GM18519 (cell line): Measurements from ENCODE around the gene PDE11A.
A peak's percentile ranks its signal among the peaks of the same experiment; 100 is the strongest.

Experiments
- ATAC-seq: cut with Tn5 transposase; IDR thresholded peaks from one replicate; pipeline ENCODE4 v1.9.1; 2021; ENCODE audit warnings: mild to moderate bottlenecking, moderate library complexity; ENCODE audit not compliant: unreplicated experiment, low FRiP score

Gene PDE11A

GRCh38 chr2:177930916-177931315 lies 141.7 kb downstream of the PDE11A start:
- ATAC-seq = no peak

- no peak for ATAC-seq
Measured at GRCh38 chr2:177929662-177930522, 142.7 kb downstream of the PDE11A start.

DNA sequence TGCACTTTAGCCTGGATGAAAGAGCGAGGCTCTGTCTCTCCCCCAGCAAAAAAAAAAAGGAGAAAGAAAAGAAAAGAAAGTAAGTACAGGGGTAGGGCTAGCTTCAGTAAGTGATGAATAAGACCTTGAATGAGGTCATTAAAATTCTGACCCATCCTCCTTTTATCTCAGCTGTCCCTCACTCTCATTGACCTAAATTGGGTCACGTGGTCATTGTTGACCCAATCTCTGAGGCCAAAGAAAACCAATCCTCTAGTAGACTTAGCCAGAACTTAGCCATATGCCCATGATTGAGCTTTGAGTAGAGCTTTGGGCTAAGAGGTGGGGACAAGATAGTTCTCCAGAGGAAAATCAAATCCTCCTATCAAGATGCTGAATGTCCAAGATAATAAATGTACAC lies 149.3 kb downstream of the PDE11A start:
- ATAC-seq = no peak

DNA sequence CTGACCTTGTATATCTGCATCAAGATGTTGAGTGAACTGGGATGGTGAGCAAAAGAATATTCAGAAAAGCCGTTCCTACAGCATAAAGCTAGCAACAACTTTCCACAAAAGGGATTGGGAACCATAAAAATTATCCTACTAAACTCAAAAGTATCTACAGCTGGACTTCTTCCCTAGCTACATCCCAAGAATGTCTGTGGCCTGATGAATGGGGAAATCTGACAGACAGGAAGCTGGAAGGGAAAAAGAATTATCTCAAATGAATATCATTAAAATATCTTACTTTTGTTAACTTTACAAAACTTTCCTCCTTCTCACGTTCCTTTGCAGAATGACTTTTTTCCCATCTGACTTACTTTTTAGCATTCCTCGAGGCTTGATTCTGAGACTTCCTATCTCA lies 150.9 kb downstream of the PDE11A start:
- ATAC-seq = no peak

GRCh38 chr2:177917169-177917568 lies 155.4 kb downstream of the PDE11A start:
- ATAC-seq = no peak

- no peak for ATAC-seq
Measured at GRCh38 chr2:177916342-177916741, 156.2 kb downstream of the PDE11A start.

- ATAC-seq = no peak
Measured at GRCh38 chr2:177914247-177914646, 158.3 kb downstream of the PDE11A start.

- ATAC-seq = no peak
Measured at GRCh38 chr2:177909962-177910361, 162.6 kb downstream of the PDE11A start.

GRCh38 chr2:177908824-177909223 lies 163.8 kb downstream of the PDE11A start:
- ATAC-seq = no peak

DNA sequence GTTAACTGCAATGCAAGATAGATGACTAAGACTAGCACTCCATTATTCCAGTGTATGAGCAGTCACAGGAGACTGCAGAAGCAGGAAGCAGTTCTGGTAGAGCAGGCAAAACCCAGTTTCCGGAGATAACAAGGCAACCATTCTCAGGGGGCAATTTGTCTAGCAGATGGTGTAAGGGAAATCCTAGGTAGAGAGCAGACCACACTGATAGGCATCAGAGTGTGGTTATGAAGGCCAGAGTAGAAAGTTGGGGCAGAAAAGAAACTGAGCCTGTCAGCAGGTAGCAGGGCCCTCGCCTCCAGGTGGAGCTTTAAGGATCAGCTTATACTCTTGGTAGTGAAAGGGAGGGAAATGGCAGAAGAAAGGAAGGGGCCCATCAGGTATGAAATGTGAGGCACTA lies 164.4 kb downstream of the PDE11A start:
- ATAC-seq = no peak

DNA sequence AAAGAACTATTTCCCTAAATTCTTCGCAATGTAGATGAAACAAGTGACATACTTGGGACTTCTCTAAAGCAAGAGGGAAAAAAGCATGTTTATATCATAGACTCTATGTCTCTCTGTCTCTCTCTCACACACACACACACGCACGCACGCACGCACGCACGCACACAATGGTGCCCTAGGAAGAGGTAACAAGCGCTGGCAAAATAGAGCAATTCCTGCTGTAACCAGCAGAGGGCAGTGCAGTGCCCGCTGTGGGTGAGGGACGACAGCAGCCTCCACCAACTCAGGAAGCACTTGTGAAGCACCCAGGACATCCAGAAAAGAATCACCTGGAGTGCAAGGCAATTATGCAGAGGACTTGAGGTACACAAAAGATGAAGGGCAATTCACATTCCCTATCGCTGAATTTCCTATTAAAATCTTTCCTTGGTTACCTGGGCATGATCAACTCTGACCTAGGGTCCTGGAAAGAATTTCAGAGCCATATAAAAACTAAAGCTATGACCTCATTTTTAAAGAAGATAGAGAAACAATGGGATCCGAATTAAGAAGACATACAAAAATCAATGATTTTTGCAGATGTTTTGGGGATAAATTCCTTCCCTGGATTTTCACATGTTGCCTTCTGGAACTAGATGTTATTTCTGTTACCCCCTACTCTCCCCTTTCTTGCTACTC lies 166.4 kb downstream of the PDE11A start:
- ATAC-seq = peak; percentile 96

DNA sequence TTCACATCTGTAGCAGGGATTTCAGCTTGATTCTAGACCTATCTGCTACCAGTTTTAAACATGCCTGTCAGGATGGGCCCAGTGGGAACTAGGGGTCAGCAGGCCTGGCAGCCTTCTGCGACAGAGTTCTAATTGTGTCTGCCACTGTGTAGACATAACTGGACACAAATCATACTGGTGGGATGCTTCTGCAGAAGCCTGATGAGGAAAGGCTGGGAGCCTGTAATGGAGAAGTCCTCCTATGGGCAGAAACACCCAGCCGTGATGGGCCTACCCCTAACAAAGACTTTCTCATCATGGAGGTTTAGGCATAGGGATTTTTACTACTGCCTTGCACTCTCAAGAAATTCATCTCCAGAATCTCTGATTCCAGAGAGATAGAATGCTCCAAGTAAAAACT lies 166.9 kb downstream of the PDE11A start:
- ATAC-seq = peak; percentile 17

- ATAC-seq = no peak
Measured at GRCh38 chr2:177902395-177903163, 170.0 kb downstream of the PDE11A start.

DNA sequence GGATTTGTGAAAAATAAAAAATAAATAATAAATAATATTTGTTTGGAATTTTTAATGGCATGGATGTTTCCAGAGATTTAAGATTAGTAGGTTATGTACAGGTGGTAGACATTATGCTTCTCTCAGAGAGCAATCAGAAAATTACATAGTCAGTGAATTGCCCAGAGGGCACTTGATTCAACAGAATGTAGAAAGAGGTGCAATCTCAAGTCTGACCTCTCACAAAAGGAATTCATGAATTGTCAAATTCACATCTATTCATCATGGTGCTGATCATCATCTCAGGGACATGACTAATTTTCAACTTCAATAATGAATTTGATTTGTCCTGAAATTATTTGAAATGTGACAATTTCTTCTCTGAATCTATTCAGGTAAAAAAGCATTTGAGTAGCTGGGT lies 172.5 kb downstream of the PDE11A start:
- no peak for ATAC-seq

GRCh38 chr2:177897278-177897677 lies 175.3 kb downstream of the PDE11A start:
- ATAC-seq = no peak

- no peak for ATAC-seq
Measured at GRCh38 chr2:177896587-177896986, 176.0 kb downstream of the PDE11A start.

DNA sequence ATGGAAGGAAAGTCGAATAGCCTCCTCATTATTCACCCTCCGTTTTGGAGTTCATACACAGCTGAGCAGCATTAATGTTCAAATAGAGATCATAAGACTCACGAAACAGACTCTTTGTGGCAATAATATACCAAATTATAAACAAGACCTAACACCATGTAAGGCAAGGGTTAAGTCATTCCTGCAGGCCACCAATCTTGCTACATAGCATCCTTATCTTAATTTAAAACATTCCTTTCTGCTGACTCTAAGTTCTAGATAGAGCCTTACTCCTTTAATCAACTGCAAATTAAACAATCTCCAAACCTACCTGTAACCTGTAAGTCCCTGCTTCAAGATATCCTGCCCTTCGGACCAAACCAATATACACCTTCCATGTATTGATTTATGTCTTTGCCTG lies 178.0 kb downstream of the PDE11A start:
- no peak for ATAC-seq

DNA sequence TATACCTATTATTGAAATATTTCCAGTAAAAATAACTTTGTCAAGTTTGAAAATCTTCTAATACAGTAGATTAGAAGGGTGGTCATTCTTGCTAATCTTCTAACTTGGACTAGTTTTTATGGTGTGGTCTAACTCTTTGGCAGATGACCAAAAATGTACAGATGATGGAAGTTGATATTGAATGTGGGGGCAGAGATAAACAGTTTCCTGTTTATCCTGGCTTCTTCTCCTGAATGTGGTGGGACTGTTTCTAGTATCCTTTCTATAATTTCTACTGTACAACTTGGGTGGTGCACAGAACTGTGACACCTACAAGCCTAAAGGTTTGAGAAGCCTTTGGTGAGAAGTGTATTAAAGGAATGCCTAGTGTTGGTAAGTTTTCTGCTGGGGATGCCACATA lies 178.7 kb downstream of the PDE11A start:
- no peak for ATAC-seq

GRCh38 chr2:177891533-177891932 lies 181.0 kb downstream of the PDE11A start:
- ATAC-seq = no peak

- no peak for ATAC-seq
Measured at GRCh38 chr2:177889818-177890460, 182.6 kb downstream of the PDE11A start.

DNA sequence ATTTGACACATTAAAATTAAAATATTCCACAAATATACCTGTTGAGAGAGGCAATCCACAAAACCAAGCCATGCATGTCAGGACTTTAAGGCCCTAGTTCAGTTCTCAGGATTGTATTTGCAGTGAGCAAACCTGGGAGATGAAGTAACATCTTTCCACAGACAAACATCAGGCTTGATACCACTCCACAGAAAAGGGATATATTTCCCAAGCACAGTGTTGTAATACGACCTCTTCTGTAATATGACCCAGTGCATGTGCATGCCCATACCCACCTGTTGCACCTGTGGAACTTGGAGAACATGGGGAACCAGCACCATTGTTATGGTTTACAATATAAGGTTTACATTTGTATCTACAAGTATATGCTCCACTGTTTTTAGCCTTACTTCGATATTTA lies 184.0 kb downstream of the PDE11A start:
- ATAC-seq = no peak
